AG09309 (cell line): ENCODE data around the gene EGR2.

Source experiments
- DNase-seq: peaks from one replicate; pipeline ENCODE4 v3.0.0-alpha.2; 2010; ENCODE audit warnings: low read depth
- H3K4me3 ChIP-seq: 2 replicates; pipeline ENCODE4 v1.5.1; 2011; ENCODE audit warnings: mild to moderate bottlenecking, low read depth, low read length, moderate library complexity; ENCODE audit not compliant: control insufficient read depth
- TF ChIP-seq, protein P1 (sequence below): IDR thresholded peaks from 2 replicates; pipeline ENCODE4 v1.5.1; 2011; ENCODE audit warnings: mild to moderate bottlenecking, low read depth, low read length, inconsistent platforms; ENCODE audit not compliant: insufficient read depth, control insufficient read depth; ENCODE audit errors: missing control alignments

EGR2 gene

GRCh38 chr10:62766386-62766785, 49.8 kb downstream of the EGR2 start:
- TF ChIP-seq, protein P1, sequence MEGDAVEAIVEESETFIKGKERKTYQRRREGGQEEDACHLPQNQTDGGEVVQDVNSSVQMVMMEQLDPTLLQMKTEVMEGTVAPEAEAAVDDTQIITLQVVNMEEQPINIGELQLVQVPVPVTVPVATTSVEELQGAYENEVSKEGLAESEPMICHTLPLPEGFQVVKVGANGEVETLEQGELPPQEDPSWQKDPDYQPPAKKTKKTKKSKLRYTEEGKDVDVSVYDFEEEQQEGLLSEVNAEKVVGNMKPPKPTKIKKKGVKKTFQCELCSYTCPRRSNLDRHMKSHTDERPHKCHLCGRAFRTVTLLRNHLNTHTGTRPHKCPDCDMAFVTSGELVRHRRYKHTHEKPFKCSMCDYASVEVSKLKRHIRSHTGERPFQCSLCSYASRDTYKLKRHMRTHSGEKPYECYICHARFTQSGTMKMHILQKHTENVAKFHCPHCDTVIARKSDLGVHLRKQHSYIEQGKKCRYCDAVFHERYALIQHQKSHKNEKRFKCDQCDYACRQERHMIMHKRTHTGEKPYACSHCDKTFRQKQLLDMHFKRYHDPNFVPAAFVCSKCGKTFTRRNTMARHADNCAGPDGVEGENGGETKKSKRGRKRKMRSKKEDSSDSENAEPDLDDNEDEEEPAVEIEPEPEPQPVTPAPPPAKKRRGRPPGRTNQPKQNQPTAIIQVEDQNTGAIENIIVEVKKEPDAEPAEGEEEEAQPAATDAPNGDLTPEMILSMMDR: no peak
- no peak for DNase-seq

DNA sequence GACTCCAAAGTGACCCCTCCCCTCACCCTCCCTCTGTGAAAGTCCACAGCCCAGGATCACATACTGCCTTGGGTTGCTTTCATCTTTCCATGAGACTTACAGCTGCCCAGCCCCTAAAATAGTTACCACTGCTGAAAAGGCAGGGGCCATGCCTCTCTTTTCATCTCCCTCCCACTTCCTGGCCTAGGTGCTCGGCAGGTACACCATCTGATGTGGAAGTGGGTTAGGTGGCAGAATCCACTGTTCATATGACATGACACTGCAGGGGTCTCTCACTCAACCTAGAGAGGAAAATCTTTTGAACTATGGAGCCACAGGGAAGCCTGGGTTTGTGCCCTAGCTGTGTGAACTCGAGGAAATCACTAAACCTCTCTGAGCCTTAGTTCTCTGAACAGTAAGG, 50.4 kb downstream of the EGR2 start:
- TF ChIP-seq, protein P1: no peak
- no peak for DNase-seq

More at GRCh38 chr10:62766386-62766785, 49.8 kb downstream of the EGR2 start:
- no peak overlapping the region for H3K4me3 ChIP-seq

DNA sequence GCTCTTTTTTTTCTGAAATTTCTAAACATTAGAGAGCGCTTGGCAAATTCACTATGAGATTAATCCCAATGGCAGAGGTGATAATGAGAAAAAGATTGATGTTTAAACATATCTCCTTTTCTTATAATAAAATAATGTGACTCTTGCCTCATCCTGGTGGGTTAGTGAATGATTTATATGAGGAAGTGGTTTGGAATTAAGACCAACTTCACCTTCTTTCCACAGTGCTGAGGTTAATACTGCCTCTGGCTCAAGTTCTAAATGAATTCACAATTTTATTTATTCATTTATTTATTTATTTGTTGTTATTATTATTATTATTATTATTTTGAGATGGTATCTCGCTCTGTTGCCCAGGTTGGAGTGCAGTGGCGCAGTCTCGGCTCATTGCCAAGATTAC, 52.2 kb downstream of the EGR2 start:
- TF ChIP-seq, protein P1: no peak
- H3K4me3 ChIP-seq: no peak overlapping the region
- no peak for DNase-seq

More for the DNA sequence above, 50.4 kb downstream of the EGR2 start:
- H3K4me3 ChIP-seq: no peak overlapping the region

GRCh38 chr10:62763155-62763554, 53.0 kb downstream of the EGR2 start:
- H3K4me3 ChIP-seq: no peak overlapping the region
- no peak for DNase-seq
- TF ChIP-seq, protein P1: no peak
